ENCODE results near the gene KDM5A.

DNA sequence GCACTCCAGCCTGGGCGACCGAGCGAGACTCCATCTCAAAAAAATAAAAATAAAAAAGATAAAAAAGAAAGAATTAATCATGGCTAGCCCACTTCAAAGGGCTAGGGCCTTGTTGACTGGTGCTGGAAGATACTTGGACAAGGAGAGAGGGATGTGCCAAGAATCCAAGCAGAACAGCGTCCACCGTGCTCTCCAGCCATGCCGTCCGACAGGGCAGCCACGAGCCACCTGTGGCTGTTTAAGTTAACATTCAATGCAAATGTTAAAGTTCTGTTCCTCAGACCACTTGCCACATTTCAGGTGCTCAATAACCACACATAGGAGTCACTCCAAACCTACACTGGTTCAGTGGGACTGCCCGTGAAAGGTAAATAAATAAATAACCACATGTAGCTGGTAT lies 147.9 kb downstream of the KDM5A start:
- TF ChIP-seq, protein P1, sequence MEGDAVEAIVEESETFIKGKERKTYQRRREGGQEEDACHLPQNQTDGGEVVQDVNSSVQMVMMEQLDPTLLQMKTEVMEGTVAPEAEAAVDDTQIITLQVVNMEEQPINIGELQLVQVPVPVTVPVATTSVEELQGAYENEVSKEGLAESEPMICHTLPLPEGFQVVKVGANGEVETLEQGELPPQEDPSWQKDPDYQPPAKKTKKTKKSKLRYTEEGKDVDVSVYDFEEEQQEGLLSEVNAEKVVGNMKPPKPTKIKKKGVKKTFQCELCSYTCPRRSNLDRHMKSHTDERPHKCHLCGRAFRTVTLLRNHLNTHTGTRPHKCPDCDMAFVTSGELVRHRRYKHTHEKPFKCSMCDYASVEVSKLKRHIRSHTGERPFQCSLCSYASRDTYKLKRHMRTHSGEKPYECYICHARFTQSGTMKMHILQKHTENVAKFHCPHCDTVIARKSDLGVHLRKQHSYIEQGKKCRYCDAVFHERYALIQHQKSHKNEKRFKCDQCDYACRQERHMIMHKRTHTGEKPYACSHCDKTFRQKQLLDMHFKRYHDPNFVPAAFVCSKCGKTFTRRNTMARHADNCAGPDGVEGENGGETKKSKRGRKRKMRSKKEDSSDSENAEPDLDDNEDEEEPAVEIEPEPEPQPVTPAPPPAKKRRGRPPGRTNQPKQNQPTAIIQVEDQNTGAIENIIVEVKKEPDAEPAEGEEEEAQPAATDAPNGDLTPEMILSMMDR (IDR thresholded peaks at IDR 0.05): no peak
- no peak for TF ChIP-seq POLR2A (IDR thresholded peaks at IDR 0.05)

All from heart left ventricle (tissue), 13 donors.